Measurements from ENCODE around the gene PSMD1.

Gene PSMD1

GRCh38 chr2:231184319-231184718 lies 127.7 kb downstream of the PSMD1 start:
- H3K4me3 ChIP-seq (replicated peaks; ENCODE audit: low read depth, low read length) = no peak overlapping the region
- TF ChIP-seq CTCF (IDR thresholded peaks at IDR 0.05; ENCODE audit: low read depth, low read length, missing control alignments) = no peak
- DNase-seq (ENCODE audit: extremely low read depth, low read depth) = no peak

GRCh38 chr2:231185050-231185725 lies 128.5 kb downstream of the PSMD1 start:
- no peak overlapping the region for H3K4me3 ChIP-seq (replicated peaks; ENCODE audit: low read depth, low read length)
- no peak for DNase-seq (ENCODE audit: extremely low read depth, low read depth)
- no peak for TF ChIP-seq CTCF (IDR thresholded peaks at IDR 0.05; ENCODE audit: low read depth, low read length, missing control alignments)

- no peak for DNase-seq (ENCODE audit: extremely low read depth, low read depth)
Observed at GRCh38 chr2:231185886-231186285, 129.2 kb downstream of the PSMD1 start.

GRCh38 chr2:231186325-231186724 lies 129.7 kb downstream of the PSMD1 start:
- no peak for TF ChIP-seq CTCF (IDR thresholded peaks at IDR 0.05; ENCODE audit: low read depth, low read length, missing control alignments)
- no peak overlapping the region for H3K4me3 ChIP-seq (replicated peaks; ENCODE audit: low read depth, low read length)
- DNase-seq (ENCODE audit: extremely low read depth, low read depth) = no peak

More at GRCh38 chr2:231185886-231186285, 129.2 kb downstream of the PSMD1 start:
- TF ChIP-seq CTCF (IDR thresholded peaks at IDR 0.05; ENCODE audit: low read depth, low read length, missing control alignments) = no peak
- H3K4me3 ChIP-seq (replicated peaks; ENCODE audit: low read depth, low read length) = no peak overlapping the region

GRCh38 chr2:231187736-231188505 lies 131.3 kb downstream of the PSMD1 start:
- DNase-seq (ENCODE audit: extremely low read depth, low read depth) = no peak
- TF ChIP-seq CTCF (IDR thresholded peaks at IDR 0.05; ENCODE audit: low read depth, low read length, missing control alignments) = no peak
- H3K4me3 ChIP-seq (replicated peaks; ENCODE audit: low read depth, low read length) = no peak overlapping the region

- no peak for TF ChIP-seq CTCF (IDR thresholded peaks at IDR 0.05; ENCODE audit: low read depth, low read length, missing control alignments)
Observed at GRCh38 chr2:231188506-231189170, 132.0 kb downstream of the PSMD1 start.

More at GRCh38 chr2:231188506-231189170, 132.0 kb downstream of the PSMD1 start:
- no peak for DNase-seq (ENCODE audit: extremely low read depth, low read depth)
- no peak overlapping the region for H3K4me3 ChIP-seq (replicated peaks; ENCODE audit: low read depth, low read length)

All from HFF-Myc (cell line).